ENCODE data around the gene ZBTB24. TPM values are rescaled to one million over a fixed set of nuclear protein-coding genes. Genes with fewer than 3 reads are reported as not detected.

Gene ZBTB24
- total RNA-seq, 4 donors from 2014 or later = 8.1 to 11.6 (median 11.2) TPM

GRCh38 chr6:109448615-109449014, 34.4 kb downstream of the ZBTB24 start:
- DNase-seq (ENCODE audit: low spot score in 2 of 2) = no peak
- Histone ChIP-seq H3K27me3 (no peaks in the 10 kb centered on the region), H3K27ac (no peak overlapping the region), H3K4me1 (peaks cover 4% of the 10 kb centered on the region), H3K36me3 (peaks cover 51% of the 10 kb centered on the region), H3K9me3 (no peaks in the 10 kb centered on the region), H3K4me3 (no peak overlapping the region)
- 47% methylated on average over 5 of the region's 7 CpGs for WGBS
- TF ChIP-seq POLR2A (IDR thresholded peaks at IDR 0.05) = no peak
- TF ChIP-seq POLR2AphosphoS5 (IDR thresholded peaks at IDR 0.05) = no peak
- no peak for TF ChIP-seq CTCF (IDR thresholded peaks at IDR 0.05)
- no peak for TF ChIP-seq EP300 (IDR thresholded peaks at IDR 0.05)

GRCh38 chr6:109447878-109448555, 35.0 kb downstream of the ZBTB24 start:
- TF ChIP-seq CTCF (IDR thresholded peaks at IDR 0.05) (no peak), POLR2A (IDR thresholded peaks at IDR 0.05) (no peak), POLR2AphosphoS5 (IDR thresholded peaks at IDR 0.05) (no peak), EP300 (IDR thresholded peaks at IDR 0.05) (no peak)
- H3K4me3 ChIP-seq = no peak overlapping the region
- whole genome bisulfite sequencing = 83% methylated on average over 5 of the region's 8 CpGs
- H3K36me3 ChIP-seq = peaks cover 57% of the 10 kb centered on the region
- no peaks in the 10 kb centered on the region for H3K9me3 ChIP-seq
- no peaks in the 10 kb centered on the region for H3K27me3 ChIP-seq
- no peak overlapping the region for H3K27ac ChIP-seq
- DNase-seq (ENCODE audit: low spot score in 2 of 2) = no peak
- no peaks in the 10 kb centered on the region for H3K4me1 ChIP-seq

GRCh38 chr6:109447087-109447486, 35.9 kb downstream of the ZBTB24 start:
- TF ChIP-seq EP300 (IDR thresholded peaks at IDR 0.05) (no peak), POLR2AphosphoS5 (IDR thresholded peaks at IDR 0.05) (no peak), POLR2A (IDR thresholded peaks at IDR 0.05) (no peak), CTCF (IDR thresholded peaks at IDR 0.05) (no peak)
- no peak overlapping the region for H3K27ac ChIP-seq
- peaks cover 60% of the 10 kb centered on the region for H3K36me3 ChIP-seq
- no peak for DNase-seq (ENCODE audit: low spot score in 2 of 2)
- no peaks in the 10 kb centered on the region for H3K9me3 ChIP-seq
- no peak overlapping the region for H3K4me3 ChIP-seq
- H3K4me1 ChIP-seq = peaks cover 7% of the 10 kb centered on the region
- no peaks in the 10 kb centered on the region for H3K27me3 ChIP-seq
- 84% methylated on average over 5 of the region's 10 CpGs for WGBS

- no peak for DNase-seq (ENCODE audit: low spot score in 2 of 2)
- Histone ChIP-seq H3K27me3 (no peaks in the 10 kb centered on the region), H3K4me3 (no peak overlapping the region), H3K36me3 (peaks cover 55% of the 10 kb centered on the region), H3K9me3 (no peaks in the 10 kb centered on the region), H3K27ac (no peak overlapping the region), H3K4me1 (peaks cover 12% of the 10 kb centered on the region)
- 90% methylated on average over 8 of the region's 8 CpGs for WGBS
- TF ChIP-seq POLR2AphosphoS5 (IDR thresholded peaks at IDR 0.05) (no peak), CTCF (IDR thresholded peaks at IDR 0.05) (no peak), POLR2A (IDR thresholded peaks at IDR 0.05) (no peak), EP300 (IDR thresholded peaks at IDR 0.05) (no peak)
Measured at GRCh38 chr6:109446541-109446940, 36.5 kb downstream of the ZBTB24 start.

- peaks cover 17% of the 10 kb centered on the region for H3K4me1 ChIP-seq
- H3K4me3 ChIP-seq = no peak overlapping the region
- TF ChIP-seq CTCF (IDR thresholded peaks at IDR 0.05) (no peak), EP300 (IDR thresholded peaks at IDR 0.05) (no peak), POLR2AphosphoS5 (IDR thresholded peaks at IDR 0.05) (no peak), POLR2A (IDR thresholded peaks at IDR 0.05) (no peak)
- peaks cover 55% of the 10 kb centered on the region for H3K36me3 ChIP-seq
- no peaks in the 10 kb centered on the region for H3K27me3 ChIP-seq
- DNase-seq (ENCODE audit: low spot score in 2 of 2) = no peak
- WGBS = 89% methylated on average over 7 of the region's 15 CpGs
- H3K9me3 ChIP-seq = no peaks in the 10 kb centered on the region
- no peak overlapping the region for H3K27ac ChIP-seq
Measured at GRCh38 chr6:109446072-109446471, 36.9 kb downstream of the ZBTB24 start.
